PC-9 (cell line): Measurements from ENCODE around the gene ANKDD1B. TPM values are rescaled to one million over a fixed set of nuclear protein-coding genes. Genes with fewer than 3 reads are reported as not detected.

Source experiments
- BruUV-seq: library from RNA; stranded (reverse); fragments of 400-500 nt; replicated peaks from 2 replicates; lab custom pipeline; 2021; lab: Mats Ljungman, UMichigan
- CTCF ChIA-PET: fragments of 300-600 bp; sonication (Branson Sonifier 250); formaldehyde crosslinking; loops from one replicate; lab custom pipeline; 2022; ENCODE audit warnings: antibody characterized with exemption; lab: Charles Lee
- POLR2A ChIA-PET: fragments of 300-600 bp; sonication (Branson Sonifier 250); formaldehyde crosslinking; loops from one replicate; lab custom pipeline; 2022; ENCODE audit warnings: antibody characterized with exemption; ENCODE audit not compliant: unreplicated experiment; lab: Charles Lee
- DNase-seq, 2 experiments: peaks; one replicate each; pipeline versions ENCODE4 v3.0.0 to v3.0.0-alpha.2; 2015 to 2022; ENCODE audit warnings: mixed read lengths in 1 of 2
- H2AFZ ChIP-seq: fragments of 200-600 bp; sonication (generic); 2 replicates; pipeline ENCODE4 v1.8.1; 2017; ENCODE audit warnings: antibody characterized with exemption
- H3F3A ChIP-seq: fragments of 200-600 bp; sonication (generic); 2 replicates; pipeline ENCODE4 v1.8.1; 2017; ENCODE audit warnings: antibody characterized with exemption, mild to moderate bottlenecking, low read depth; ENCODE audit not compliant: insufficient read depth
- H3K27ac ChIP-seq: fragments of 200-600 bp; sonication (generic); 2 replicates; pipeline ENCODE4 v1.6.1; 2016; ENCODE audit warnings: mixed run types
- H3K27me3 ChIP-seq: fragments of 200-600 bp; sonication (generic); 2 replicates; pipeline ENCODE4 v1.6.1; 2016; ENCODE audit warnings: low read depth, mixed run types; ENCODE audit not compliant: insufficient read depth
- H3K36me3 ChIP-seq: fragments of 200-600 bp; sonication (generic); 2 replicates; pipeline ENCODE4 v1.6.1; 2016; ENCODE audit warnings: low read depth, mixed run types
- H3K4me1 ChIP-seq: fragments of 200-600 bp; sonication (generic); replicated peaks from 2 replicates; pipeline ENCODE4 v1.6.1; 2016; ENCODE audit warnings: mixed run types; ENCODE audit not compliant: insufficient read depth
- H3K4me2 ChIP-seq: fragments of 200-600 bp; sonication (generic); 2 replicates; pipeline ENCODE4 v1.6.1; 2017; ENCODE audit warnings: mixed run types
- H3K4me3 ChIP-seq: fragments of 200-600 bp; sonication (generic); 2 replicates; pipeline ENCODE4 v1.6.1; 2016; ENCODE audit warnings: mixed run types
- H3K79me2 ChIP-seq: fragments of 200-600 bp; sonication (generic); 2 replicates; pipeline ENCODE4 v1.6.1; 2017; ENCODE audit warnings: low read depth, mixed run types
- H3K9me2 ChIP-seq: fragments of 200-600 bp; sonication (generic); 2 replicates; pipeline ENCODE4 v1.8.1; 2017; ENCODE audit warnings: mild to moderate bottlenecking; ENCODE audit not compliant: insufficient read depth
- H3K9me3 ChIP-seq: fragments of 200-600 bp; sonication (generic); 2 replicates; pipeline ENCODE4 v1.8.1; 2016; ENCODE audit warnings: low read depth; ENCODE audit not compliant: insufficient read depth
- H4K20me1 ChIP-seq: fragments of 200-600 bp; sonication (generic); 2 replicates; pipeline ENCODE4 v1.8.1; 2017; ENCODE audit not compliant: insufficient read depth
- EZH2 ChIP-seq: fragments of 200-600 bp; sonication (generic); IDR thresholded peaks from 2 replicates; pipeline ENCODE4 v1.8.0; 2017; ENCODE audit warnings: antibody characterized with exemption, low read depth
- intact Hi-C: fragments of 100-400 bp; cut with micrococcal nuclease; formaldehyde crosslinking; loops from one replicate; pipeline ENCODE4 v1.10.0; 2022; ENCODE audit not compliant: unreplicated experiment
- total RNA-seq: library from RNA; stranded (reverse); gene quantifications from 2 replicates; pipeline ENCODE4 v1.2.3, GENCODE V29; 2021
- TF ChIP-seq, protein P1 (sequence below): fragments of 200-600 bp; sonication (generic); conservative IDR thresholded peaks from 2 replicates; pipeline ENCODE4 v1.6.1; 2017; ENCODE audit warnings: mixed run types, antibody characterized with exemption, mild to moderate bottlenecking, moderate library complexity

ANKDD1B gene
- total RNA-seq, 1 experiment from 2014 or later, result 0.31 TPM

DNA sequence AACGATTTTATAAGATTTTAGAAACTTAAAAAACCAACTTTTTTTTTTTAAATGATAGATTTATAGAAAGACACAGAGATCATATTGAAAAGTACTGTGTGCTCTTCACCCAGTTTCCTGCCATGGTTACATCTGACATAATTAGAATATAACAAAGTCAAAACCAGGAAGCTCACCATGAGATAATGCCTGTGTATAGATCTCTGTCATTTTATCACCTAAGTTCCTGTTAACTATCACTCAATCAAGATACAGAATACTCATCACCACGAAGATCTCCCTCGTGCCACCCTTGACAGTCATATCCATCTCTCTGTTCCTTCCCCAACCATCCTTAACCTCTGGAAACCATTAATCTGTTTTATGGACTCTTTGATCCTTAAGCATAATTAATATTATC lies 66.9 kb downstream of the ANKDD1B start:
- H3K4me2 ChIP-seq, result no peak overlapping the region

DNA sequence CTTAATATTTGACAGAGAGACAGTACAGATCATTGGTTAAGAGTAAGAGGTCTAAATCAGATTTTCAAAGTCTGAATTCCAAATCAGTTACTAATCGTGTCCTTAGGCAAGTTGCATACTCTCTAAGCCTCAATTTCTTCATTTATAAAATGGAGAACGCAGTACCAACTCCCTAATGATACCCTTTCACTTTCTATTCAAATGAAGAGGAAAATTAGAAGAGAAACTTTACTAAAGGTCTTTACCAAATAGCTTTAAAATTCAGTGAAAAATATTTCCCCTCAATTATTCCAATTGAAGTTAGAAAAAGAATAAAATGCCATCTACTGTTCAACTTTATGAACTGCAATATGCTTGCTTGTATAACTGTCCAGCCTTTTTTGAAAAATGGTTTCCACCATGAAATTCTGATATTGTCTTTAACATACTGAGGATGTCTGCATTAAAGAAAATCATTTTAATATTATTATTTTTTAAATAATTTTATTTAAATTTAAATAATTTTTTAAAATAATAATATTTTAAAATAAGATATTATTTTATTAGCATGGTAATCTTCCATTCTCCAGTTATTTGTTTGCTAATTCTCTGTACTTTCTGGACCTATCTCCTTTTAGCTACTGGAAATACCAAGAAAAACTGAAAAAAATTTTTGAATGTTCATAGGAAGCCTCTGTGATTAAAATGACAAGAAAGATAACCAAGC lies 70.0 kb downstream of the ANKDD1B start:
- Histone ChIP-seq H3K4me1 (peaks cover 5% of the 10 kb centered on the region; the same call in 1 of the 2 replicates), H3F3A (peaks cover 6% of the 10 kb centered on the region), H3K79me2 (no peaks in the 10 kb centered on the region), H3K9me3 (no peaks in the 10 kb centered on the region), H3K9me2 (no peaks in the 10 kb centered on the region), H2AFZ (no peak overlapping the region), H4K20me1 (no peaks in the 10 kb centered on the region), H3K4me2 (peak overlapping the region; percentile 6; the same call in 1 of the 2 replicates), H3K27ac (no peak overlapping the region), H3K27me3 (no peaks in the 10 kb centered on the region), H3K4me3 (no peak overlapping the region), H3K36me3 (0 out of 2 replicates have a peak, but pooled peaks cover 5% of the 10 kb centered on the region)
- DNase-seq, result peak in 1 of 2 experiments; percentile 49
- POLR2A ChIA-PET, result interaction anchor here (0.6 kb wide), 1 partner anchor 73 kb away, joined by 8 read pairs; no protein-coding TSS in a partner anchor
- CTCF ChIA-PET, result interaction anchor here (0.8 kb wide), 1 partner anchor 12 kb away, joined by 3 read pairs; no protein-coding TSS in a partner anchor
- intact Hi-C loops, result loop anchor here (5.0 kb wide), 1 partner anchor 99 kb away; no protein-coding TSS in a partner anchor
- no TSS peak for BruUV-seq
- TF ChIP-seq, protein P1, sequence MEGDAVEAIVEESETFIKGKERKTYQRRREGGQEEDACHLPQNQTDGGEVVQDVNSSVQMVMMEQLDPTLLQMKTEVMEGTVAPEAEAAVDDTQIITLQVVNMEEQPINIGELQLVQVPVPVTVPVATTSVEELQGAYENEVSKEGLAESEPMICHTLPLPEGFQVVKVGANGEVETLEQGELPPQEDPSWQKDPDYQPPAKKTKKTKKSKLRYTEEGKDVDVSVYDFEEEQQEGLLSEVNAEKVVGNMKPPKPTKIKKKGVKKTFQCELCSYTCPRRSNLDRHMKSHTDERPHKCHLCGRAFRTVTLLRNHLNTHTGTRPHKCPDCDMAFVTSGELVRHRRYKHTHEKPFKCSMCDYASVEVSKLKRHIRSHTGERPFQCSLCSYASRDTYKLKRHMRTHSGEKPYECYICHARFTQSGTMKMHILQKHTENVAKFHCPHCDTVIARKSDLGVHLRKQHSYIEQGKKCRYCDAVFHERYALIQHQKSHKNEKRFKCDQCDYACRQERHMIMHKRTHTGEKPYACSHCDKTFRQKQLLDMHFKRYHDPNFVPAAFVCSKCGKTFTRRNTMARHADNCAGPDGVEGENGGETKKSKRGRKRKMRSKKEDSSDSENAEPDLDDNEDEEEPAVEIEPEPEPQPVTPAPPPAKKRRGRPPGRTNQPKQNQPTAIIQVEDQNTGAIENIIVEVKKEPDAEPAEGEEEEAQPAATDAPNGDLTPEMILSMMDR, result peak; percentile 85
- TF ChIP-seq EZH2, result no peak

More for the DNA sequence above, 66.9 kb downstream of the ANKDD1B start:
- BruUV-seq, result no TSS peak
- Histone ChIP-seq H3K9me2 (no peaks in the 10 kb centered on the region), H4K20me1 (no peaks in the 10 kb centered on the region), H3K9me3 (no peaks in the 10 kb centered on the region), H3K27ac (no peak overlapping the region), H3K4me3 (no peak overlapping the region), H3F3A (peaks cover 6% of the 10 kb centered on the region), H2AFZ (no peak overlapping the region), H3K4me1 (peaks cover 5% of the 10 kb centered on the region; the same call in 1 of the 2 replicates), H3K79me2 (no peaks in the 10 kb centered on the region), H3K27me3 (no peaks in the 10 kb centered on the region), H3K36me3 (0 out of 2 replicates have a peak, but pooled peaks cover 5% of the 10 kb centered on the region)
- no peak for DNase-seq
- TF ChIP-seq, protein P1, result no peak
- TF ChIP-seq EZH2, result no peak
- CTCF ChIA-PET, result no interaction called here
- POLR2A ChIA-PET, result interaction anchor here (0.5 kb wide), 1 partner anchor 371 kb away, joined by 3 read pairs; no protein-coding TSS in a partner anchor
- intact Hi-C loops, result loop anchor here (5.0 kb wide), 1 partner anchor 166 kb away; the partner anchor contains the start of genes CERT1 and POLK

DNA sequence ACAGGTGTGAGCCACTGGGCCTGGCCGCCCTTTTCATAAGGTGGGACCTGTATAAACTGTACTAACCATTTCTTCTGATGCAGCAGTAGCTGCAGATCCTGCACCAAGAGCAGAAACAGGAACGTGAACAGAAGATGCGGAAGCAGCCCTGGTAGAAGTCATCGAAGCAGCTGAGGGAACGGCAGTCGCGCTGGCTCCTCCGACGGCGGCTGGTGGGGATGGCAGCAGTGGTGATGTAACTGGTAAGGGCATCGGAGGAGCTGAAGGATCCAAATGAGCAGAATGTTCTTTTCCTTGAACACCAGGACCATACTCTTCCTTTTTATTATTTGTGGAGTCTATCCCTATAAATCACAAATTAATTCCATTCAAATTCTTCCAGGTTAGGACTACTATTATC lies 73.9 kb downstream of the ANKDD1B start:
- no peak overlapping the region for H3K27ac ChIP-seq
- DNase-seq, result no peak
- no peak overlapping the region for H3K4me3 ChIP-seq
- no peaks in the 10 kb centered on the region for H3K79me2 ChIP-seq
- peaks cover 6% of the 10 kb centered on the region for H3F3A ChIP-seq
- POLR2A ChIA-PET, result no interaction called here
- H3K9me3 ChIP-seq, result no peaks in the 10 kb centered on the region
- no TSS peak for BruUV-seq
- H3K27me3 ChIP-seq, result no peaks in the 10 kb centered on the region
- no peaks in the 10 kb centered on the region for H3K9me2 ChIP-seq
- CTCF ChIA-PET, result no interaction called here
- no peak overlapping the region for H2AFZ ChIP-seq
- peaks cover 5% of the 10 kb centered on the region; the same call in 1 of the 2 replicates for H3K4me1 ChIP-seq
- no peak overlapping the region for H3K4me2 ChIP-seq
- H3K36me3 ChIP-seq, result no peaks in the 10 kb centered on the region
- no peaks in the 10 kb centered on the region for H4K20me1 ChIP-seq
- intact Hi-C loops, result no loop called here
- TF ChIP-seq, protein P1, result no peak
- TF ChIP-seq EZH2, result no peak
